ENCODE data around the gene ERP44.
"Not testable (repeated sequence)": the region's sequence is repeated elsewhere in the genome, so short reads cannot be mapped to it uniquely, and the experiment has no call there.

The ERP44 gene

DNA sequence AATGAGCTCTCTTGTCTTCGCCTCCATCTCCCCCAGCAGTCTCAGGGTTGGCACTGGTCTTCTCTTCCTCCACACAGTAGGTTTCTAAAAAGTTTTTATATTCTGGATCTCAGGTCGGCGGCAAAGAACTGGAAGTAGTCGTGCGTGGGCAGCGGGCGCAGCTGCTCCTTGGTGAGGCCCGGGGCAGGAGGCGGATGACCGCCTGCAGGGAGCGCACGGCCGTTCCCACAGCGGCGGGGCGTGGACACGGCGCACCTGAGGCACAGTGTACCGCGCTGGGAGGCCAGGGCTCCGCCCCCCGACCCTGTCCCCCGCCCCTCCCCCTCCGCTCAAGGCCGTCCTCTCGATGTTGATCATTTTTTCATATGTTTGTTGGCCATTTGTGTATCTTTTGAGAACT, 99.9 kb downstream of the ERP44 start:
- no peak for DNase-seq

DNA sequence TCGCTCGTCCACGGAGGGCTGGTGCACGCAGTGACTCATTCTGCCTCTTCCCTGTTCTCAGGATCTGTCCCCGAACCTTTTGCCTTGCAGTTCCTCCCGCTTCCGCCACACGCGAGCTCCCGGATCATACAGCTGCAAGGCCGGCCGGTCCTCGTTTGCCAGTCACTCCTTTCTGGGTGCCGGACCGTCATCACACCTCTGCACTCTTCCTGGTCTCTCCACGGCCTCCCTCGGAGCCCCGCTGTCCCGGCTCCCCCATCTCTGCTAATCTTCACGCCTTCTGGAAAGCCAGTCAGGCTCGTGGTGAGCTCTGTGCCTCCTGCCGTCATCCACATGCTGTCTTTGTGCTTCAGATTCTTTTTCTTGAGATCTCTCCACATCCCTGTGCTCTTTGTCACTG, 100.5 kb downstream of the ERP44 start:
- no peak for DNase-seq

GRCh38 chr9:99990508-99990907, 108.3 kb downstream of the ERP44 start:
- not testable (repeated sequence) for DNase-seq

DNA sequence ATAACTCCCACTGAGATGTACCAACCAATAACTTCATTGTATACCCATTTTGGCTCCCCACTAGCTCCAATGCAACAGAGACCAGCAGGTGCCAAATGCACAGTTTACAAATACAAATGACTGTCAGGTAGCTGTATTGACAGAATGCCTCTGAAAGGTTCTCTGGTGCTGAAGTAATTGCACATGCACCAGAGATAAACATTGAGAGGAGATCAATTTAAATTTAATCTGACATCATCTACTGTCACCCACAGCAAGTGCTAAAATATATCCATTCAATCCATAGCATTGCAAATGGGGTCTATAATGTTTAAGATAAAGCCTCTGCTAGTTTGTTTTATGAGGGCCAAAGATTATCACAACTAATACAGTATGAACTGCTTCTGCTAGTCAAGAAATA, 112.2 kb downstream of the ERP44 start:
- DNase-seq = no peak

DNA sequence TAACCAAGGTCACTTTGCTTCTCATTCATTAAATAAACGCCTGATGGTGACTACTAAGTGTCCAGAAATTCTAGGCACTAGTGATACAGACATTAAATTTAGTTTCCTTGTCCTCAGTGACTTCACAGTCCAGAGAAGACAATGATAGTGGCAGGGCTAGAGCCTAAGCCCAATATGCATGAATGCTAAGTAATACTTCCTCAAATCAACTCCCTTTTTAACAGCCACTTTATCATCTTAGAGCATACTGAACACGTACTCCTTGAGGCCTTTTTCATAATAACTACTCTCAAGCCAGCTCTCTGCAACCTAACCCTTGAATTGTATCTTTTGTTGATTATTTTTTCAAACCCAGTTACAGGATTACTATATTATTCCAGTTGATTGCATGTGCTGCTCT, 118.2 kb downstream of the ERP44 start:
- peak; percentile 24 to 25 for DNase-seq

GRCh38 chr9:99978221-99978620, 120.6 kb downstream of the ERP44 start:
- DNase-seq = no peak

GRCh38 chr9:99977033-99977792, 121.6 kb downstream of the ERP44 start:
- DNase-seq = no peak

DNA sequence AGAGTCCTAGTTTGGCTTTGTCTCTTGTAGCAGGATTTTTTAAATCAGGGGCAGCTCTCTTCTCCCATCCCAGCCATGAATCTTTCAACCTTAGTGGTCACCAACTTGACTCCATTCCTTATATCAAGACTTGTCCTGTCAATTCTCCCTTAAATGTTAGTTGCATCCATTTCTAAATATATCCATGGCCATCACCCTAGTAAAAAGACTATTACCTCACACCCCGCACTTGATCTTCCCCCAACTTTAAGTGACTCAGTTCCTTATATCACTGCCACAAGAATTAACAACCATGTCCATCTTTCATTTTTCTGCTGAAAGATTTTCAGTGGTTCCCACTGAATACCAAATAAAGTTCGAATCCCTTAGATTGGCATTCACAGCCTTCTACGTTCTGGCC, 125.3 kb downstream of the ERP44 start:
- no peak for DNase-seq

- DNase-seq = no peak
Measured at GRCh38 chr9:99971410-99971809, 127.4 kb downstream of the ERP44 start.

DNA sequence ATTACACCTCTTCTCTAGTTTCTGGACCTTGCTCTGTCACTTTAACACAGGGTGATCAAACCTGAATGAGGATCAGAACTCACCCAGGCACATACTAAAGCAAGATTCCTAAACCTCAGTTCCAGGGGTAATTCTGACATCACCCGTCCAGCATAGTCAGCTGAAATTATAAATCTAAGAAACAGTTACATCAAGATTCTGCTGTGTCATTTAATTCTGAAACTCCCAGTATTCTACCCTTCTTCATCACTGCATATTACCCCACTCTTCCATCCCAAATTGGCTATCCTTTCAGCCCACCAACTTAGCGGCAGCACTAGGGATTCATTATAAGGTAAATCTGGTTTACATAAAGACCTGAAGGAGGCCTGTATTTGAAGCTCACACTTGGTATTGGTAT, 128.3 kb downstream of the ERP44 start:
- DNase-seq = no peak

DNA sequence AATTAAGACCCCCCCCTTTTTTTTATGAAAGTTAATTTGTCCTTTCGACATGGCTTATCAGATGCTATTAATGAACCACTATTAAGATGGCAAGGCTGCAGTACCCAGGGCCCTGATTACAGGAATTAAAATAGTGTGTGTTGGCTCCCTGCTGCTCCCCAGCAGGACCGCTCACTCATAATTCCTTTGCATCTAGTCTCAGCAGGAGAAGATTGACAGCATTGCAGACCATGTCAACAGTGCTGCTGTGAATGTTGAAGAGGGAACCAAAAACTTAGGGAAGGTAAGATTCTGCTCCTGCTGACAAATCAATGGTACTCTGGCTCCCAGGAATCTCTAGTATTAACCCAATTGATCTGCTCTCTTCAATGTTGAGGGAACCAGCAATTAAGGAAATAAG, 131.3 kb downstream of the ERP44 start:
- DNase-seq = no peak

DNA sequence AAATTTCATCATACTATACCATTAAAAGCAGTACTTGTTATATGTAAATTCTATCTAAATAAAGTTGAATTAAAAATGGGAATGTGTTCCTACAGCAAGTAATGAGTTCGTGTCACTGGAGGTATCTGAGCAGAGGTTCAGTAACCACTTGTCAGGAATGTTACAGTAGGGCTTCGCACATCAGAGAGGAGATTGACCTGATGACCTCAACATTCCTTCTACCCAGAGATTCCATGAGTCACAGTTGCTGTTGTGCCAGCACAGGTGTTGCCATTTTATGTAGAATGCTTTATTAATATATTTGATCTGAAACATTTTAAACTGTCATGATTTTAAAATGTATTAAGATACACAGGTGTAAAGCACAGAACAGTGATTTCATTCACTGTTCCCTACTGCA, 132.1 kb downstream of the ERP44 start:
- no peak for DNase-seq

GRCh38 chr9:99966001-99966400, 132.8 kb downstream of the ERP44 start:
- DNase-seq = no peak

- no peak for DNase-seq
Measured at GRCh38 chr9:99964336-99964735, 134.5 kb downstream of the ERP44 start.

- no peak for DNase-seq
Measured at GRCh38 chr9:99962680-99963261, 136.0 kb downstream of the ERP44 start.

DNA sequence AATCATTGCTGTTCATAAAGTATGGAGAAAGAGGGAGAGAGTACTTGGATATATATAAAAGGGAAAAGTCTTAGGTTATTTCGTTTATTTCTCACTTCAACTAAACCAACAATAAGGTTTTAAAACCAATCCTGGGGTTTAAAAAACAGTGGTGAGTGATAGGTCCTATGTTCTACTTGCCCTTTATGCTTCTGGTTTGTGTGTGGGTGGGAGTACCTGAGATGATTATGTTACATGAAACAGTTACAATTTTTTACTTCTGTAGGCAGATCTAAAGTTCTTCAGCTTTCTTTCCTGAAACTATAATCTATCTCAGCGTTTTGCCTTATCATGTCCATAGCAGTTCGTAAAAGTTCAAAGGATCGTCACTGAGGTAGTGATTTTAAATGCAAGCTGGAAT, 143.2 kb downstream of the ERP44 start:
- no peak for DNase-seq

- DNase-seq = no peak
Measured at GRCh38 chr9:99954819-99955218, 144.0 kb downstream of the ERP44 start.

GRCh38 chr9:99953861-99954507, 144.8 kb downstream of the ERP44 start:
- DNase-seq = no peak

DNA sequence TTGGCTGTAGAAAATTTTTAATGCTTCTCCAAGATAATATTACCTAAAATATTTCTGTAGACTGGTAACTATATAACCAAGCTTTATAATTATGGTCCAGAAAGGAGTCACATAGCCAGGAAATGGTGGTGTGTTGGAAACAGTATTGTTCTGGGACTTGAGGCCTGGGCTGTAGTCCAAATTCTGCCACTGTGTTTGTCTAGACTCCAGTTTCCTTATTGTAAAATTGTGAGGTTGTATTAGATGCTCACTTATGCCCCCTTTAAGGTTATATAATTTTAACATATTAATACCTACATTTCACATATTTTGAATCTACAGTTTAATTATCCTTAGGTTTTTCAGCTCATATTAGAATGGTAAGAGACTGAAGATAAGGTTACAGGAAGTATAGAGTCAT, 149.9 kb downstream of the ERP44 start:
- peak; percentile 9 to 23 for DNase-seq

DNA sequence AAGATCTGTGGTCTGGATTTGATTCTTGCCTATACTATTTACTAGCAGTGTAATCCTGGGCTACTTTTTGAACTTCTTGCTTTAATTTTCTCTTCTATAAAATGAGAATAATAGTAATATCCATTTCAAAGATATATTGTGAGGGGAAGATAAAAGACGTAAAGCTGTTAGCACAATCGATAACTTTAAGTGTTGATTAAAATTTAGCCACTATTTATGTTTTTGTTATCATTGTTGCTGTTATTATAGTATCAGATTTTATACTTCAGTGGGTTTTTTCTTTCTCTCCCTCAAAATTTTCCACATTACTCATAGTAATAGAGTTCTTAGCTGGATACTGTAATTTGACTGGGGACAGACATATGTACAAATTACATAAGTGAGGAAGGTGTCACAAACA, 150.3 kb downstream of the ERP44 start:
- DNase-seq = no peak

- DNase-seq = no peak
Measured at GRCh38 chr9:99947395-99947794, 151.4 kb downstream of the ERP44 start.

GRCh38 chr9:99936947-99937587, 161.7 kb downstream of the ERP44 start:
- no peak for DNase-seq

DNA sequence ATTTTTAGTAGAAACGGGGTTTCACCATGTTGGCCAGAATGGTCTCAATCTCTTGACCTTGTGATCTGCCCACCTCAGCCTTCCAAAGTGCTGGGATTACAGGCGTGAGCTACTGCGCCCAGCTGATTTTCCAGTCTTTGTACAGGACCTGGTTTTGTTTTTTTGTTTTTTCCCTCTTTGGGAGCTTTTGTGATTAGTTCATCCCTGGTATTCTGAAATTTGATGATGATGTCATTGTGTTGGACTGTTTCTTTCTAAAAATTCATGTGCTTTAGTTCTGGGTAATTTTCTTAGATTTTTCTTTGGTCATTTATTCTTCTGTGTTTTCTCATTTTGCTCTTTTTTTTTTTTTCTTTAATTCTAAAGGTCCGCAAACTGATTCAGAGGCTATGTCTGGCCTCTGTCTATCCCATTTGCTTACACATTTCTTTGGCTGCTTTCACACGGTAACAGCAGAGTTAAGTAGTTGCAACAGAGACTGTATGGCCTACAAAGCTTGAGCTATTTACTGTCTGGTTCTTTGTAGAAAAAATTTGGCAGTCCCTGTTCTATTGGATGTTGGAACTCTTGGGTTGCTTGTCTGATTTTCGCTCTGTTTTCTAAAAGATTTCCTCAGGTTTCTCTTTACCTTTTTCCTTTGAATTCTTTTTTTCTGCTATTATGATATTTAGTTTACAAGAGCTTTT, 167.5 kb downstream of the ERP44 start:
- no peak for DNase-seq

All from Kasumi-1 (cell line).